NCI-H2107 treated with DMSO at 0.1 percent for 48 hours (cell line): ENCODE measurements around the gene PRKAG2.

Experiments
- DNase-seq: peaks from one replicate; lab custom pipeline; 2025; ENCODE audit not compliant: unreplicated experiment; lab: John Stamatoyannopoulos, UW

PRKAG2 gene

GRCh38 chr7:151683615-151684407, 193.1 kb downstream of the PRKAG2 start:
- no peak for DNase-seq

GRCh38 chr7:151682831-151683614, 193.9 kb downstream of the PRKAG2 start:
- DNase-seq = no peak

- no peak for DNase-seq
Measured at GRCh38 chr7:151681726-151682125, 195.2 kb downstream of the PRKAG2 start.

- no peak for DNase-seq
Measured at GRCh38 chr7:151680810-151681209, 196.1 kb downstream of the PRKAG2 start.

GRCh38 chr7:151679881-151680612, 196.9 kb downstream of the PRKAG2 start:
- DNase-seq = no peak

GRCh38 chr7:151679071-151679708, 197.7 kb downstream of the PRKAG2 start:
- no peak for DNase-seq

- DNase-seq = no peak
Measured at GRCh38 chr7:151678227-151678604, 198.7 kb downstream of the PRKAG2 start.

- DNase-seq = no peak
Measured at GRCh38 chr7:151677581-151678226, 199.2 kb downstream of the PRKAG2 start.

GRCh38 chr7:151676759-151677158, 200.2 kb downstream of the PRKAG2 start:
- DNase-seq = no peak

- no peak for DNase-seq
Measured at GRCh38 chr7:151675196-151675920, 201.6 kb downstream of the PRKAG2 start.

GRCh38 chr7:151674161-151674920, 202.6 kb downstream of the PRKAG2 start:
- DNase-seq = no peak

- no peak for DNase-seq
Measured at GRCh38 chr7:151673216-151673615, 203.7 kb downstream of the PRKAG2 start.

GRCh38 chr7:151672716-151673115, 204.2 kb downstream of the PRKAG2 start:
- no peak for DNase-seq

- no peak for DNase-seq
Measured at GRCh38 chr7:151671514-151671913, 205.4 kb downstream of the PRKAG2 start.

- no peak for DNase-seq
Measured at GRCh38 chr7:151669762-151670161, 207.2 kb downstream of the PRKAG2 start.

GRCh38 chr7:151666886-151667285, 210.0 kb downstream of the PRKAG2 start:
- no peak for DNase-seq

GRCh38 chr7:151665368-151665767, 211.5 kb downstream of the PRKAG2 start:
- no peak for DNase-seq

- DNase-seq = no peak
Measured at GRCh38 chr7:151664268-151664667, 212.6 kb downstream of the PRKAG2 start.

- no peak for DNase-seq
Measured at GRCh38 chr7:151663382-151664100, 213.4 kb downstream of the PRKAG2 start.
